Endodermal cell (in vitro differentiated cells): ENCODE measurements around the gene SENP1. TPM values are rescaled to one million over a fixed set of nuclear protein-coding genes. Genes with fewer than 3 reads are reported as not detected.

Experiments used
- DNase-seq: peaks from one replicate; pipeline ENCODE4 v3.0.0-alpha.2; 2017
- H3K27ac ChIP-seq: 2 replicates; pipeline ENCODE4 v1.5.1; 2013; ENCODE audit warnings: mild to moderate bottlenecking, low read depth, low read length, moderate library complexity
- H3K27me3 ChIP-seq: 2 replicates; pipeline ENCODE4 v1.6.1; 2013; ENCODE audit warnings: mild to moderate bottlenecking, low read length, moderate library complexity; ENCODE audit not compliant: insufficient read depth, control insufficient read depth, poor library complexity, severe bottlenecking
- H3K36me3 ChIP-seq: 2 replicates; pipeline ENCODE4 v1.7.0; 2013; ENCODE audit warnings: mild to moderate bottlenecking, low read length, moderate library complexity; ENCODE audit not compliant: control insufficient read depth, insufficient read depth
- H3K4me1 ChIP-seq: one replicate; pipeline ENCODE4 v1.7.0; 2013; ENCODE audit warnings: low read length; ENCODE audit not compliant: control insufficient read depth, insufficient read depth
- H3K4me3 ChIP-seq: 2 replicates; pipeline ENCODE4 v1.5.1; 2013; ENCODE audit warnings: mild to moderate bottlenecking, low read length, moderate library complexity
- H3K9ac ChIP-seq: 2 replicates; pipeline ENCODE4 v1.6.1; 2013; ENCODE audit warnings: mild to moderate bottlenecking, low read length, moderate library complexity; ENCODE audit not compliant: poor library complexity, severe bottlenecking; ENCODE audit errors: extremely low read depth
- H3K9me3 ChIP-seq: 2 replicates; pipeline ENCODE4 v1.6.1; 2013; ENCODE audit warnings: mild to moderate bottlenecking, low read length, moderate library complexity; ENCODE audit not compliant: control insufficient read depth
- H3K27ac Mint-ChIP-seq: 2 replicates; pipeline ENCODE4 v1.8.0; 2020; ENCODE audit warnings: mixed read lengths
- H3K27me3 Mint-ChIP-seq: 2 replicates; pipeline ENCODE4 v1.8.0; 2021; ENCODE audit warnings: mild to moderate bottlenecking, mixed read lengths; ENCODE audit not compliant: insufficient read depth
- H3K36me3 Mint-ChIP-seq: 2 replicates; pipeline ENCODE4 v1.8.0; 2020; ENCODE audit warnings: low read depth, mixed read lengths
- H3K4me1 Mint-ChIP-seq: 2 replicates; pipeline ENCODE4 v1.8.0; 2020; ENCODE audit warnings: mixed read lengths
- H3K4me3 Mint-ChIP-seq: 2 replicates; pipeline ENCODE4 v1.8.0; 2020; ENCODE audit warnings: mild to moderate bottlenecking, moderate library complexity, mixed read lengths
- H3K9me3 Mint-ChIP-seq: 2 replicates; pipeline ENCODE4 v1.8.0; 2020; ENCODE audit warnings: mild to moderate bottlenecking, mixed read lengths
- CTCF ChIP-seq: fragments of 200-600 bp; sonication (generic); conservative IDR thresholded peaks from 2 replicates; pipeline ENCODE4 v1.5.0; 2021; ENCODE audit warnings: antibody characterized with exemption, mild to moderate bottlenecking
- WGBS, 2 experiments: methylation state at CpG; one replicate each; pipeline versions ENCODE4 v1.1.5 to v1.1.7; 2013; ENCODE audit warnings: missing lambda C conversion rate in 2 of 2, mixed read lengths in 1 of 2; ENCODE audit not compliant: insufficient coverage in 1 of 2, insufficient read length in 1 of 2; 5-methylcytosine and 5-hydroxymethylcytosine counted together
- total RNA-seq, 2 donors: library from RNA; stranded (reverse); fragmentation: NEBNext Ultra II Directional in 1 of 2; extraction: Animal tissue kit (Norgen Biotek cat#: 25700) in 1 of 2; gene quantifications; 2 replicates in 1 of 2; 3 replicates in 1 of 2; pipeline ENCODE4 v1.2.1, GENCODE V29; 2021

SENP1 gene
- total RNA-seq, 2 donors from 2014 or later, result 30.6 to 39.6 TPM

- Mint-ChIP-seq H3K4me1 (peaks cover 37% of the 10 kb centered on the region), H3K27me3 (peaks cover 100% of the 10 kb centered on the region), H3K9me3 (no peaks in the 10 kb centered on the region), H3K36me3 (no peaks in the 10 kb centered on the region), H3K4me3 (no peak overlapping the region), H3K27ac (no peak overlapping the region)
- Histone ChIP-seq H3K4me1 (peaks cover 22% of the 10 kb centered on the region), H3K27me3 (peaks cover 55% of the 10 kb centered on the region), H3K4me3 (no peak overlapping the region), H3K9ac (no peak overlapping the region), H3K9me3 (no peaks in the 10 kb centered on the region), H3K36me3 (no peaks in the 10 kb centered on the region), H3K27ac (no peak overlapping the region)
- no peak for DNase-seq
- 90 to 94% methylated on average over 3 to 7 of the region's 7 CpGs for WGBS, 2 experiments
- no peak for TF ChIP-seq CTCF
Observed at GRCh38 chr12:48026060-48026827, 79.6 kb downstream of the SENP1 start.

GRCh38 chr12:48025281-48025680, 80.6 kb downstream of the SENP1 start:
- Histone ChIP-seq H3K4me1 (peaks cover 21% of the 10 kb centered on the region), H3K27me3 (peaks cover 60% of the 10 kb centered on the region), H3K36me3 (no peaks in the 10 kb centered on the region), H3K27ac (no peak overlapping the region), H3K9ac (no peak overlapping the region), H3K4me3 (no peak overlapping the region), H3K9me3 (no peaks in the 10 kb centered on the region)
- 69 to 76% methylated on average over 5 to 7 of the region's 7 CpGs for WGBS, 2 experiments
- Mint-ChIP-seq H3K27me3 (peaks cover 100% of the 10 kb centered on the region), H3K27ac (no peak overlapping the region), H3K9me3 (no peaks in the 10 kb centered on the region), H3K36me3 (no peaks in the 10 kb centered on the region), H3K4me3 (no peak overlapping the region), H3K4me1 (peaks cover 37% of the 10 kb centered on the region)
- DNase-seq, result no peak
- no peak for TF ChIP-seq CTCF

DNA sequence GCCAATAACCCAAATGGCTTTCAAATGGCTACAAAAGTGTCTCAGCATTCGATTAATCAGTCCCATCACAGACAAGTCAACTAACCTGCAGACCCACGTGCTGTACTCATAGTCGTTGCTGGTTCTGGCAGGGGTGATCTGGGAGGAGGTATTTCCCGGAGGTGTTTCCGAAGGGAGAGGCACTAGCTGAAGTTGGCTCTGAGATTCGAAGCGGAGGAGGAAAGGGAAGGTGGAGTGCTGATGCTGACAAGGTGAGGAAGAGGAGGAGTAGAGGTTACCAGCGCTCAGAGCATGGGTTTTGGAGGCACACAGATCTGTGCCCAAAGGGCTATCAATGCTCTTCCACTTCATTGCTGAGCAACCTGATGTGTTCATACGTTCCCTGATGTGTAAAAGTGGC, 81.1 kb downstream of the SENP1 start:
- Mint-ChIP-seq H3K4me1 (peaks cover 32% of the 10 kb centered on the region), H3K9me3 (no peaks in the 10 kb centered on the region), H3K27ac (no peak overlapping the region), H3K4me3 (no peak overlapping the region), H3K27me3 (peaks cover 100% of the 10 kb centered on the region), H3K36me3 (no peaks in the 10 kb centered on the region)
- WGBS, 2 experiments, result 53 to 70% methylated on average over 2 to 9 of the region's 9 CpGs
- Histone ChIP-seq H3K27ac (no peak overlapping the region), H3K36me3 (no peaks in the 10 kb centered on the region), H3K9ac (no peak overlapping the region), H3K9me3 (no peaks in the 10 kb centered on the region), H3K27me3 (peaks cover 66% of the 10 kb centered on the region), H3K4me3 (no peak overlapping the region), H3K4me1 (peaks cover 18% of the 10 kb centered on the region)
- no peak for DNase-seq
- TF ChIP-seq CTCF, result no peak
